ENCODE measurements around the gene DUSP5.

Gene DUSP5

DNA sequence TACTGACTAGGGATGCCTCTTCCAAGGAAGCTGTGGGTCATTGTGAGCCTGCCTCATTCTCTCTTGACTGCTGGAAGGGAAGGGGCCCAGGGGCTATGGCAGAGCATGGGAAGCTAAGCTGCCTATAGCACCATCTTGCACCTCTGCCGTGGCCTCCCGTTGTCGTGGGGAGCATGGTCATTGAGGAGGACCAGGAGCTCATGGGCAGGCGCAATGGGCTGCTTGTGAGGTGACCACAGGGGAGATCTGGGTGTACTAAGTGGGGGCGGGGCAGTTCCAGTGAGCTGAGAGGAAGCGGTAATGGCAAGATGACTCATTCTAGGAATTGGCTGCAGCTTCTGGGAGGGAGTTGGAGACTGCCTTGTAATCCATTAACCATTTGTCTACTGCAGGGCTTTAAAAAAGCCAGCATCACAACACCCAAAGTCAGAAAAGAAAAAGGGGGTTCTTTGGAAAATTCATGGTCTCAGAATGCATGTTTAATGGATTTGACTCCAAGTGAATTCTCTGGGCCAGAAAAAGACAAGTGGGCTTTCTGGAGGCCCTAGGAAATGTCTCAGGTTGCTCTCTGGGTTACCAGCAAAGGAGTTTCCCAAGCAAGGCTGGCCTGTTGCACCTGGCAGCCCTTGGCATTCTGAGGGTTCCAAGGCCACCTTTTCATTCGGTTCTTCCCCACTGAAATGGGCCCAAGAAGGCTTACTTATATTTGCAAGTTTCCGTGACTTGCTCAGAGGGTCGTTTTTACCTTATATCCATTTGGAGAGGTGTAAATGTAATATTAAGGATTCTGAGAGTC is 3.6 kb downstream of the DUSP5 start:
- DNase-seq: peak; percentile 38

DNA sequence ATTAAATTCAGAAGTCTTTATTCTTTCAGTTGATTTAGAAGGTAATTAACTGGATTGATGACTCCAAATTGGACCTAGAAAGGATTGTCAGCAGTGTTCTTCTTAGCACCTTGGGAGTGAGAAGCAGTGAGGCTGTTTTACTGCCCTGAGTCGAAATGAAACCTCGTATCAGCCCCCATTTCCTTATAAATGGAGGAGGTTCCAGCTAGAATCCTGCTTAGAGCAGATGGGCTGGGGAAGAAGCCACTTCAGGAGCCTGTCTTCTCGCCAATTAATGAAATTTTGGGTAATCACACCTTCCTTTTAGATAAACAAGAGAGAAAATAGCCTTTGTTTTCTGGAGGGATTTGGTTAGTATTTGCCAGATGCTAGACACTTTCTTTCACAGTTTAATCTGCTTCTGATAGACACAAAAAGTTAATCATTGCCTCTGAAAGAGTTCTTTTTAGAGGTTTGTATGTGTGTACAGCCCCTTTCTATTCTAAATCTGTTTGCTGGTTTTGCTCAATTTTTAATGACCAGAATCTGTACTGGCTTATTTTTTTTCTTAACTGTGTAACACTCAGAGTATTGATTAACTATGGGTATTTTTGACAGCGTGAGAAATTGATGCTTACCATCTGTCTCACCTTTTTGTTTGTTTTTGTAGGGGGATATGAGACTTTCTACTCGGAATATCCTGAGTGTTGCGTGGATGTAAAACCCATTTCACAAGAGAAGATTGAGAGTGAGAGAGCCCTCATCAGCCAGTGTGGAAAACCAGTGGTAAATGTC is 4.6 kb downstream of the DUSP5 start:
- no peak for DNase-seq

DNA sequence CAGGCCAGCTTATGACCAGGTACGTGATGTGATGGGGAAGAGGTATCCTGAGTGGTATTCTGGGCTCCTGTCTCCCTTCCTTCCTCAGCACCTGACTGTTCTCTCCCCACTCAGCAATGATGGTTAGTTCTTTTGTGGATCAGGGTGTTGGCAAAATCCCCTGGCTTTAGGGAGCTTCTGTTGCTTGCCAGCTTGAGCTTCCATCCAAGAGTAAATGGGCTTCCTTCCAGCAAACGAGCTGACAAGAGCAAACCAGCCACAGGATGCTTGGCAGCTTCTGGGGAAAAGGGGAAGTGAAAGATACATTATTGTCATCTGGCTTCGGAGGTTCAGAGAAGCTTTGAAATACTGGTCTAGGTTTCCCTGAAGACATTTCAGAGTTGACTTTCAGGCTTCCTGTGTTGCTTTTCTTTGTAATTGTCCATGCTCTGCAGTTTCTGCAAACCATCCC is 5.2 kb downstream of the DUSP5 start:
- peak; percentile 91 for DNase-seq

DNA sequence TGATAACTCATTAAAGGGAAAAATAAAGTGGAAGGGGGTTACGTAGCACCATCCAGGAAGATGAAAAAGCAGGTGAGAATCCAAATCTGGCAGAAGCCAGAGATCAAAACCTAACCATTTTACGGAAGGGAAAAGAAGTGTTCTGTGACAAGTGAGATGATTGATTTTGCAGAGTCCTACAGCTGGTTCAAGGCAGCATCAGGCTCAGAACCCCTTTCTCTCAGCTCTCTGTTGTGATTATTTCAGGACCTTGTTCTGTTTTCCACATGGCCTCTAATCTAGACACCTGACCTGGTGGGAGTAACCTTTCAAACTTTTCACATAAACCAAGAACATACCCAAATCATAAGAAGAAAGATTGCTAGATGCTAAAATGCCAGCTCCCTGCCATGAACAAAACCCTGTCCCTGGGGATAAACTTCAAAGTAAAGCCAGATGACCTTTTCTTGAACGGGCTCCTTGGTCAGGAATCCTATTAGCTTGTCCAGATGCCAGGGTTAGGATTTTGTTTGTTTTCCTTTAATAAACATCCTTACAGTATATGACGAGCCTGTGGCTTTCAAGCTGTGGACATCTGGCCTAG is 5.9 kb downstream of the DUSP5 start:
- DNase-seq: no peak

DNA sequence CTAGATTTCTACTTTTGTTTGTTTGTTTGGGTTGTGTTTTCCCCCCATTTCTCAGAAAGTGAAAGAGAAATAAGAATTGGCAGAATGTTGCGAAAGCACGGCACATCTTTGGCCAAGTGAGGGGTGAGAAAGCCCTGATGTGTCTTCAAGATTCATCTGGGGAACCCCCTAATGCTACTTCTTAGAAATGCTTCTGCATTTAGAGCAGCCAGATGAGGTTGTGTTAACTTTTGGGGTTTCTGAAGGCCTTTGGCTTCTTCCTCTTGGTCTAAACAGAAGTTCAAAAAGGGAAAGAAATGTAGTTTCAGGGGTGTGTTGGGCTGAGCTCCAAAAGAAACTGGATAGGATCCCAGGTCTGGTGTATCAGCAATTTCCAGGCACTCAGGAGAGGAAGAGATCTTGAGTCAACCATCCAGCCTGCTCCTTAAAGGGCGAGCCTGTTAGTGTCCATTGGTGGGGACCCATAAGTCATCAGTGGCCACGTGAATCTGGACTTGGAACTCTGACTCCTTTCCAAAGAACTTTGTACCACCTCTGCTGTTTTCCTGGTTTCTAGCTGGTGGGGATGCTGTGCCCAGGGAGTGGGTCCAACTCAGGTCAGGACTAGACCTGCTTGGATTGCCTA is 6.5 kb downstream of the DUSP5 start:
- DNase-seq: no peak

DNA sequence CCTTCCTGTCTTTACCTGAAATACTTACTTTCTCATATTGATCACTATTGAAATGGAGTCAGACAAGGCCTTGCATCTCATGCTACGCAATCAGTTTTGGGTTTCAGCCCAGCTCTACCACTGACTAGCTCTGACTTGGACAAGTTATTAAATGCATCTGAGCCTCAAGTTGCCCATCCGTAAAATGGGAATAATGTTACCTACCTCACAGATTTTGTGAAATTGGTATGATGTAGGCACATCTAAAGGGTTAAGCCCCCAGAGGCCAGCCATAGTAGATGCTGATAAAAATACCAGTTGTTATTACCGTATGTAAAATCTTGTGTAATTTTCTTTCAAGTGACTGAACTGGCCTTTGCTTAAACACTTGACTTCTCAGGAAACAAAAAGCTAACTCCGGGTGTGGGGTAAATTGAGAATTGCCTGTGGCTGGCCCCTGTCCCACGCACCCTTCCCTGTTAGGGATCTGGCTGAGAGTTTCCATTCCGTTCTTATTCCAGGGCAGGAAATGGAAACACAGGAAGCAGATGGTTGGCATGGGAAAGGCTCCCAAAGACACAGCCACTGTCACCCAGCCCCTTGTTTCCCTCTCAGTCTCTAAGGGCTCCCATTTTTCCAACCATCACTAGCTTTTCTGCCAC is 7.5 kb downstream of the DUSP5 start:
- no peak for DNase-seq

DNA sequence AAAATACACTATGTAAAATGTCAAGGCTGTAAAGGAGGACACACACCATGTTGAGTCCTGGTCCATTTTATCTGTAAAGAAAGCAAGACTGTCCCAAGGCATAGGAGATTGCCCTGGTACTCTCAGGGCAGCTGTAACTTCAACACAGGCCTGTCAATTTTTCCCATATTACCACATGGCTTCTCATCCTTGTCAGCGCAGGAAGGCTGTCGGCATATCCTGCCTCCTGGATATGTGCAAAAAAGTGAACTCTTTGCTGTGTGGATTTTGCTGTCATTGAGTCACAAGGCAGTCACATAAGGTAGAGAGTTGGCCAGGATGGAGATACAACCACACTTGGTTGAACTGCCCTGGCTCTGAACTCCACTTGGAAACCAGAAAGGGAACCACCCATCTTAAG is 8.7 kb downstream of the DUSP5 start:
- DNase-seq: no peak

DNA sequence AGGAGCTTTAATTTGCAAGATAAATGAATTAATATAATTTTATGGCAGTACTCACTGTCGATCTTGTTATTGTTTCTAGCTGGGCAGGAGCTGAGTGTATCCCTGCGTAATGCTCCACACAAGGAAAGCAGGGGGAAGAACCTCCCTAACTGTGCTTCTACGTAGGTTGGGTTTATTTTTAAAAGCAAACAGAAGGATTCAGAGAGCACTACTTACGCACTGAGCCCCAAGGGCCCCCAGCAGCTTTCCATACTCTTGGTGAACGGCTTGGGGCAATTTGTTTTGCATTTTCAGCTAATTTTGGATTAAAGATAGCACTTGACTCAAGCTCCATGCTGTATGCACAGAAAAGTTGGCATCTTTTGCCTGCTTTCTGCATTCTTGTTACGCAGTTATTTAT is 9.6 kb downstream of the DUSP5 start:
- no peak for DNase-seq

DNA sequence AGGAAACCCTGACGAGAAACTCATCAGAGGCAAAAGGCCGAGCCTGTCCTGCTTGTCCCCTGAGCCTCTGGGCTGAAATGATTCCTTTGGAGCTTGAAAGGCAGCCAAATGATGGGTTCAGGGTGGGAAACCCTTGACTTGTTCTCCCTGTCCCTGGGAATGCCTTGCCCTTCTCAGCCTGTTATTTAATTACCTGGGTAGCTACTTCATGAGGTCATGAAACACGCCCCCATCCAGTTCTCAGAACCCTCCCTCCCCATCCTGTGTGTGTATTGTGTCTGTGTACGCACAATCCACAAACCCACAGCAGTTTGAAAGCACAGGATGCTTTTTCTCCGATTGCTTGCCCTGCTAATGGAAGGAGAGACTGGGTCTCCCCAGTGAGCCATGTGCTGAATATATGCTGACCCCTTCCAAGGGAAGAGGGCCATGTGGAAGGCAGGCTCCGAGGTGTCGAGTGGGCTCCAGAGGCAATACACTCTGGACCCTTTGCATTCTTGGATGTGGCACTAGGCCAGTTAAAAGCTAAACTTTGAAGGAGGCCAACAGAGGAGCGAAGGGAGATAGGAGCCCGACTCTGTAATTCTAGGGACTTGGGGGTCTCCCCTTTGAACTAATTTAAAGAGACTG is 10.6 kb downstream of the DUSP5 start:
- no peak for DNase-seq

DNA sequence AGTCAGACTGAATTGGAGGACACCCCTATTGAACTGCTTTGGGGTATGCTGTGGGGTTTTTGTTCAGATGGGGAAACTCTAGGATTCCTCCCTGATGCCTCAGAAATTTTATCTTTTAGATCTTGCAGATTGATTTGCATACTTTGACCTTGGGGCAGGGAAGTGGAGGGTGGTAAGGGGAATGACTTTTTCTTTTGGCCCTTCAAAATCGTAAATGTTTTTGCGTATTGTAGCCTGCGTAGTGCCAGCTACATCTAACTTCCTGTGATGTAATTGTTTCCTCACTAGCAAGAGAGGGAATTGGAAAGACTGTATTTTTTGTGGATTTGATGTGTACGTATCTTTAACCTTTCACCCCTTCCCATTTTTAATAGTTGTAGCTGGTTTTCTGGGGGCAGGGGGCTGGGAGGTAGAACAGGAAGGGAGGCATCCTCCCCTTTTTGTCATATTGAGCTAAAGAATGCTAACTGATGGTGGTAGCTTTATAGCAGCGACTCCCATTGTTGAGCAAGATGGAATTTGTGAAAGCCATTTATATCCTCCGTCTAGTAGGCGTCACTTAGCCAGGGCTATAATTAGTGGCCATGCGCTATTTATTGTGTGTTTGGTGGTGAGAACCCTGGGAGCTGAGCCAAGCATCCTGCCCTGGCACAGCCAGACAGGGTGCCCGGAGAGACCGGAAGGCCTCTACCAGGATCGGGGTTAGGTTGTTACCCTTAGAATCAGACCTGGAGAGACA is 11.3 kb downstream of the DUSP5 start:
- no peak for DNase-seq

DNA sequence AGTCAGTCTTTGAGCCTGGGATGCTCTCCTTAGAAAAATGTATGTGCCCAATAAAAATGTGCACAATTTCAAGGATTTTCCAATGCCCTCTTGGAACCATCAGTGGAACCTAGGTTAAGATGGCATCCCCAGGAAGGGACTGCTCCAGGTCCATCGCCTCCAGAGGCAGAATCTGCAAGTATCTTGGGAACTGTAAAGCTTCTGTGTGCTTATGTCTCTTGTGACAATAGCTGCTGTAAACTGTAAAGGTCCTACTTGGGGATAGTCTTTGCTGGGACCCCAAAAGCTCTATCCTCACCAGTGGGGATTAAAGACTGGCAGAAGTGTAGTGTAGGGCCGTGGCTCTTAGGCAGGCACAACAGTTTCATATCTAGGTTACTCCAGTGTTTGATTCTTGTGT is 11.9 kb downstream of the DUSP5 start:
- no peak for DNase-seq

DNA sequence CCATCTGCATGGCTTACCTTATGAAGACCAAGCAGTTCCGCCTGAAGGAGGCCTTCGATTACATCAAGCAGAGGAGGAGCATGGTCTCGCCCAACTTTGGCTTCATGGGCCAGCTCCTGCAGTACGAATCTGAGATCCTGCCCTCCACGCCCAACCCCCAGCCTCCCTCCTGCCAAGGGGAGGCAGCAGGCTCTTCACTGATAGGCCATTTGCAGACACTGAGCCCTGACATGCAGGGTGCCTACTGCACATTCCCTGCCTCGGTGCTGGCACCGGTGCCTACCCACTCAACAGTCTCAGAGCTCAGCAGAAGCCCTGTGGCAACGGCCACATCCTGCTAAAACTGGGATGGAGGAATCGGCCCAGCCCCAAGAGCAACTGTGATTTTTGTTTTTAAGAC is 12.4 kb downstream of the DUSP5 start:
- DNase-seq: no peak

DNA sequence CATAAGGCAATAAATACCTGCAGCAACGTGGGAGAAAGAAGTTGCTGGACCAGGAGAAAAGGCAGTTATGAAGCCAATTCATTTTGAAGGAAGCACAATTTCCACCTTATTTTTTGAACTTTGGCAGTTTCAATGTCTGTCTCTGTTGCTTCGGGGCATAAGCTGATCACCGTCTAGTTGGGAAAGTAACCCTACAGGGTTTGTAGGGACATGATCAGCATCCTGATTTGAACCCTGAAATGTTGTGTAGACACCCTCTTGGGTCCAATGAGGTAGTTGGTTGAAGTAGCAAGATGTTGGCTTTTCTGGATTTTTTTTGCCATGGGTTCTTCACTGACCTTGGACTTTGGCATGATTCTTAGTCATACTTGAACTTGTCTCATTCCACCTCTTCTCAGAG is 13.0 kb downstream of the DUSP5 start:
- DNase-seq: no peak

DNA sequence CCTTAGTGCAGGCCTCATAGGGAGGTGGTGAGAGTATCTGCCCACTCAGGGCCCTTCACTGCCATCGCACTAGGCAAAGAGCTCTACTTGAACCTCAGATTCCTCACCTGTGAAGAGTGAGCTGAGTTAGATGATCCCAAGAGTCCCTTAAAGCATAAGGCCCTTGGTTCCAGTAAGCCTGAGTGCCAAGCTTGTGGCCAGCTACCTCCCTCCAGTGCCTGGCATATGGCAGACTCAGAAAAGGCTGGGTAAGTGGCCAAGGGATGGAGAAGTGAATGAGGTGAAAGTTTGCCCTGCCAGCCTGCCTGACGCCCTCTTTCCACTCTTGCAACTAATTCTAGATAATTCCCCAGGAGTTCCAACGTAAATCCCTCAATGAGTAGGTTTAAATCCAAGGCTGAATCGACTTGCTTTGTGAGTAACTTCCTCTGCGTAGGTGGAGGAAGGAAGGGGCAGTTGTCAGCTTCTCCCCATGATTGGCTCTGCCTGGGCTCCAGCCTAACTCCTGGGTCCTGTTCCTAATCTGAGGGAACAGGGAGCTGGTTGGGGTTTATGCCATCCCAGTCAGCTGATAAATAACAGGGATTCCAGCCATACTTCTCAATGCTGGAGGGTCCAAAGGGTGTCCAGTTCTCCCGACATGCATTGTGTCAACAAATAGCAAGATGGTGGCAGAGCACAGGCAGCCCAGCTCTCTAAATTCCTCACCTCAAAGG is 14.2 kb downstream of the DUSP5 start:
- no peak for DNase-seq

DNA sequence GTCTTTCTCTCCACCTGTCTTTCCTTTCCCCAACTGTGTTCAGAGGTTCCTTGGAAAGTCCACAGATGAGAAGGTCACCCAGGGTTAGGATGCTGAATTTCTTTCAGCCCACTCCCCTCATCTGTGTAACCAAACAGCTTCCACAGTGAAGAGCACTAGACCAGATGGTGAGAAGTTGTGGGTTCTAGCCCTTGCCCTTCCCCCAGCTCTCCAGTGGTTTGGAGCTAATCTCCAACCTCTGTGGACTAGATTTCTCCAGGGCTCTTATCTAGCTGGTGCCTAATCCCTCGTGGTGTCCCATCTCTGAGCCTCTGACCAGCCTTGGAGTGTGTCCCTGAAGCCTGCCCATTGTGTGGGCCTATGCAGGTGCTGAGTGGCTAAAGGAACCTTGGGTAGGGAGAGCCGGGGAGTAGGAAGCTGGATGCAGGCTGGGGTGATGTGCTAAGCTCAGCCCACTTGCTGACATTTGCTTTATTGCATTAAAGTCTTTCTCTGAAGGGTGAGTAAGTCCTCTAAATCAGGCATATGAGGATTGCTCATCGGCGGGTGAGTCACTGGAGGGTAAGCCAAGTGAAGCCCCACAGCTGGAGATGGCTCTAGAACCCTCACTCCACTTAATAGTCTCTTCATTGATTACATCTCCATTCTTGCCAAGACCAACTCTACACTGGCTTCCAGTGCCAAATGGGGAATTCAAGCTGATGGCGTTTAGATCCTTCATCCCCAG is 14.9 kb downstream of the DUSP5 start:
- no peak for DNase-seq

DNA sequence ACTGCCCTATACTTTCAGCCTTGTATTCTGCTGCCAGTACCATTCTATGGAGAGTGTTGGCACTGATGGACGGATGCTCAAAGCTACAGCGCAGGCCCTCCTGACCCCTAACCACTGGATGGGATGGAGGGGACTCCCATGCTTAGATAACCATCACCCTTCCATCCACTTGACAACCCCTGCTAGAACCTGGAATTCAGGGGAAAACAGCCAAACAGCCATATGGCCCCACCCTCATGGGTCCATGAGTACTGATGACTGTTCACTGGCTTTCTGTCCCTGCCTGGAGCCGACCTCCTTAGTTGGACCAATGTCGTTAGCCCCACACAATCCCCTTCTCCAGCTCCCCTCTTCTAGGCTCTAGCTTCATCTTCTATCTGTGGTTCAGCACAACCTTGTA is 16.2 kb downstream of the DUSP5 start:
- DNase-seq: no peak

DNA sequence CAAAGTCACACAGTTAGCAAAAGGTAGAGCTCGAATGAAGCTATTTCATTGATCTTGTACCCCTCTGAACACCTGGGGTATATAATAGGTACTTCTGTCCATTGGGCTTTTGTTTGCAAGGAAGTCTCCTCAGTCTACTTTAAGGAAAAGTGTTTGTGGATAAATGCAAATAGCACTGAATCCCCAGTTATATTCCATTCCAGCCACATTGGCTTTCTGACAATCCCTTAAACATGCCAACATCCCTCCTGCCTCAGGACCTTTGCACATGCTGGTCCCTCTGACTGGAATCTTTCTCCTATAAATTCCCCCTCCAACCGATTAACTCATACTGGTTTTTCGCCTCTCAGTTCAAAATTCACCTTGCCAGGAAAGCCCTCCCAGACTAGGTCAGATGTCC is 17.1 kb downstream of the DUSP5 start:
- DNase-seq: no peak

DNA sequence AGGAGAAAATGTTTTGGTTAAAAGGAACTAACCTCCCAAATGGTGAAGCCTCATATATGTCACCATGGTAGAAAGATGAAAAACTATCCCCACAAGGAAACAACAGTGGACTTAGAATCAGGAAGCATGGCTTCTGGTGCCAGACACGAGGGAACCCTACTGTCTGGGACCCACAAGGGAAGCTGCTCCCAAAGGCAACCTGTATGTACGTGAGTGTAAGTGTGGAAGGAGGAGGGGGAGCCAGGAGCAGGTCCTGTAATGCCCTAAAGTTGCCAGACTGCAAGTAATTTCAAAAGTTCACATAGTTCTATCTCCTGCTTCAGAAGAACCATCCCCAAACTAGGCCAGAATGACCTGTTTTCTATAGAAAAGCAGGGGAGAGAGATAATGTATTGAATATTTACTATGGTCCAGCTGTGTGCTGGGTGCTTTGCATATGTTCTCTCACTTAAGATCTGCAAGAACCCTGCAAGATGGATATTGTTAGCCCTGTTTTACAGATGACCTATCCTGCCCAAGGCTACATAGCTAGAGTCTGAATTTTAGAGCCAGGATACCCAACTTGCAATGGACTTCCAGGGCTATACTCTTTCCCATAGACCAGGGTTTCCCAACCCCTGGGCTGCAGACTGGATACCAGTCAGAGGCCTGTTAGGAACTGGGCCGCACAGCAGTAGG is 19.2 kb downstream of the DUSP5 start:
- DNase-seq: no peak

DNA sequence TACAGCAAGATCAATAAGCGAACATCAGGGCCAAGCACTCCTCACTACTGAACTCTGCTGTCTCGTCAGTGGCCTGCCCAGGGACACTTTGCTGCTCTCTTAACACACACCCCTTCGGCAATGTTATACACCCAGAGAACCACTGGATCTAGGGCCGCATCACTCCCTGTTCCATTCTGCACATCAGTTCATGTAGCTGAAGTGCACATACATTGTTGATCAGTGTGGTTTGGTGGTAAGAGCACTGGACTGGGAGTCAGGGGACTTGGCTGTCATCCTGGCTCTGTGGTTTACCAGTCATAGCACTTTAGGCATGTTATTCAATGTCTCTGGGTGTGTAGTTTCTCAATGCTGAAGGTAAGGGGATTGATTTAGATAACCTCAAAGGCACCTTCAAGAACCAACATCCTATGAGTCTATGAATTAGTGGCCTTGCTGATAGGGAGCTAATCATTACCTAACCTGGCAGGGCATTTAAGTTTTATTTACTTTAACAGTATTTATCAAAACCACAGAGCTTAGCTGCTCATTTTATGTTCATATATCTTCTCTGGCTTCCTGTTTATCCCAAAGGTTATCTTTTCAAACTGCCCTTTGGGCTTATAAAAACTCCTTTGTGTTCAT is 24.8 kb downstream of the DUSP5 start:
- DNase-seq: no peak

Data from NCI-H1694 (cell line).